H1 (cell line): ENCODE results near the gene NRN1L. TPM values are rescaled to one million over a fixed set of nuclear protein-coding genes. Genes with fewer than 3 reads are reported as not detected.

Experiments used
- CHD1 ChIP-seq: IDR thresholded peaks from 2 replicates; pipeline ENCODE4 v1.6.1; 2012; ENCODE audit warnings: low read depth, low read length, improper control_type of control experiment
- CHD2 ChIP-seq: IDR thresholded peaks from 2 replicates; pipeline ENCODE4 v1.6.1; 2012; ENCODE audit warnings: low read length, improper control_type of control experiment
- CHD7 ChIP-seq: fragments of 300-600 bp; sonication (generic); IDR thresholded peaks from 2 replicates; pipeline ENCODE4 v1.7.1; 2012; ENCODE audit warnings: low read length, moderate library complexity, mild to moderate bottlenecking, inconsistent platforms; ENCODE audit not compliant: insufficient replicate concordance
- HDAC2 ChIP-seq, 2 experiments: fragments of 300-600 bp in 1 of 2; sonication (generic) in 1 of 2; IDR thresholded peaks; 2 replicates each; pipeline ENCODE4 v1.6.1; 2011 to 2012; ENCODE audit warnings: low read depth in 2 of 2, low read length in 2 of 2, mild to moderate bottlenecking in 2 of 2, moderate library complexity in 2 of 2, borderline replicate concordance in 1 of 2, inconsistent platforms in 1 of 2
- KDM4A ChIP-seq: IDR thresholded peaks from one replicate; pipeline ENCODE4 v1.7.1; 2012; ENCODE audit warnings: low read depth, mild to moderate bottlenecking, moderate library complexity, low read length, inconsistent platforms; ENCODE audit not compliant: severe bottlenecking
- POLR2AphosphoS5 ChIP-seq: IDR thresholded peaks from 2 replicates; pipeline ENCODE4 v1.6.1; 2011; ENCODE audit warnings: low read depth, low read length
- POU5F1 ChIP-seq: IDR thresholded peaks from 2 replicates; pipeline ENCODE4 v1.6.1; 2011; ENCODE audit warnings: low read depth, mild to moderate bottlenecking, low read length, moderate library complexity
- SIX5 ChIP-seq: IDR thresholded peaks from 2 replicates; pipeline ENCODE4 v1.6.1; 2011; ENCODE audit warnings: mild to moderate bottlenecking, low read depth, low read length
- SP1 ChIP-seq: IDR thresholded peaks from 2 replicates; pipeline ENCODE4 v1.6.1; 2011; ENCODE audit warnings: low read depth, low read length
- SRF ChIP-seq: IDR thresholded peaks from 2 replicates; pipeline ENCODE4 v1.6.1; 2011; ENCODE audit warnings: mild to moderate bottlenecking, low read depth, low read length, moderate library complexity
- polyA plus RNA-seq, 7 experiments: library from polyadenylated mRNA; depleted of rRNA in 3 of 7; stranded (reverse) in 5 of 7; unstranded in 2 of 7; fragments of >200 nt in 5 of 7; fragments of 200-250 nt in 2 of 7; gene quantifications; 1 replicate in 5 of 7; 2 replicates in 1 of 7; 4 replicates in 1 of 7; pipeline versions ENCODE4 v1.2.1 to v1.2.3, GENCODE V29; 2011 to 2013; ENCODE audit warnings: missing spikeins in 2 of 7, mixed read lengths in 2 of 7
- total RNA-seq: library from RNA; stranded (reverse); fragmentation: NEBNext Ultra II Directional; extraction: Animal tissue kit (Norgen Biotek cat#: 25700); gene quantifications from 2 replicates; pipeline ENCODE4 v1.2.1, GENCODE V29; 2021

The NRN1L gene
- total and polyA plus RNA-seq, 2 of the 8 experiments (the other 6 are each of a cell fraction or from before 2014, with no cell fraction given): 4.1 to 35.2 TPM

- TF ChIP-seq CHD7 (no peak), CHD1 (no peak), SIX5 (peak; percentile 17; the same call in 1 of the 2 replicates), CHD2 (no peak), KDM4A (peak; percentile 38), SRF (0 out of 2 replicates have a peak, but pooled peaks have one; percentile 48), POLR2AphosphoS5 (peak; percentile 81), SP1 (peak; percentile 77), POU5F1 (no peak), HDAC2 (IDR thresholded peaks at IDR 0.05; ENCODE audit: borderline replicate concordance in 1 of 2, low read depth in 2 of 2, low read length in 2 of 2) (no peak)
Measured at GRCh38 chr16:67892899-67893742, 8.4 kb downstream of the NRN1L start, which contains the start of gene PSKH1 (continued).
